Thoracic aorta (tissue), 2 donors: Measurements from ENCODE around the gene CCDC32. TPM values are rescaled to one million over a fixed set of nuclear protein-coding genes. Genes with fewer than 3 reads are reported as not detected.

Experiments
- ATAC-seq: fragments of 150-250 bp; one replicate; pipeline ENCODE4 v1.8.0; 2017; ENCODE audit warnings: low read depth; ENCODE audit not compliant: insufficient number of reproducible peaks, low FRiP score
- DNase-seq: peaks from one replicate; pipeline ENCODE4 v3.0.0-alpha.2; 2020; ENCODE audit warnings: low spot score
- H3K27ac ChIP-seq, 2 donors: fragments of 200-600 bp; sonication (generic); 1 replicate in 1 of 2; 2 replicates in 1 of 2; pipeline ENCODE4 v1.5.1; 2016; ENCODE audit warnings: mild to moderate bottlenecking in 2 of 2, moderate library complexity in 2 of 2
- H3K27me3 ChIP-seq: fragments of 200-600 bp; sonication (generic); replicated peaks from 2 replicates; pipeline ENCODE4 v1.6.0; 2016; ENCODE audit warnings: mild to moderate bottlenecking; ENCODE audit not compliant: insufficient read depth
- H3K36me3 ChIP-seq: fragments of 200-600 bp; sonication (generic); one replicate; pipeline ENCODE4 v1.5.1; 2016
- H3K4me1 ChIP-seq, 2 donors: fragments of 200-600 bp; sonication (generic); 1 replicate in 1 of 2; 2 replicates in 1 of 2; pipeline versions ENCODE4 v1.5.1 to v1.6.0; 2016; ENCODE audit warnings: low read depth in 2 of 2, mild to moderate bottlenecking in 1 of 2; ENCODE audit not compliant: control insufficient read depth in 1 of 2
- H3K4me3 ChIP-seq: fragments of 200-600 bp; sonication (generic); 2 replicates; pipeline ENCODE4 v1.5.1; 2016; ENCODE audit warnings: mild to moderate bottlenecking
- H3K9me3 ChIP-seq: fragments of 200-600 bp; sonication (generic); 2 replicates; pipeline ENCODE4 v1.5.1; 2016
- CTCF ChIP-seq: fragments of 200-600 bp; sonication (generic); IDR thresholded peaks from one replicate; pipeline ENCODE4 v1.5.1; 2019; ENCODE audit warnings: antibody characterized with exemption
- total RNA-seq, 2 donors: library from RNA; depleted of rRNA; stranded (reverse); fragments of >200 nt; gene quantifications; one replicate each; pipeline versions ENCODE4 v1.1.0 to v1.2.3, GENCODE V29; 2016

CCDC32 gene
- total RNA-seq, 2 donors from 2014 or later = 15.8 to 53.1 TPM

DNA sequence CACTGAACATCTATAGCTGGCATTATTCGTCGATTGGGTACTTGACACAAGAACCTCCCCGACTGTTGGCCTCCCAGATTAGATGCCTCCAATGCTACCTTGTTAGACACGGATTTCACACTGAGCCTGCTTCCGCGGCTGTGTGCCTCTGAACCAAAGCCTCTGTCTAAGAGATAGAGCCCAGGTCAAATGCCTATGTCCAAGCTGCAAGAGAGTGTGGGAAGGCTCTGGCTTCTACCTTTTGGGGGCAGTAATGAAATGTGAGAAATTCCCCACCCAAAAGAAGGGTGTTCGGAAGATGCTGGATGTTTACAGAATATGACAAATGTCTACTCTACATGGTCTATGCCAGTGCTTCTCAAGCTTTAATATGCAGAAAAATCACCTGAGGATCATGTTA lies 2.3 kb upstream of the CCDC32 start:
- no peak overlapping the region for H3K4me3 ChIP-seq
- peaks cover 12 to 39% of the 10 kb centered on the region in 2 donors for H3K4me1 ChIP-seq
- H3K9me3 ChIP-seq = no peaks in the 10 kb centered on the region
- no peaks in the 10 kb centered on the region for H3K27me3 ChIP-seq
- no peaks in the 10 kb centered on the region for H3K36me3 ChIP-seq
- no peak for ATAC-seq
- no peak overlapping the region for H3K27ac ChIP-seq
- no peak for DNase-seq
- TF ChIP-seq CTCF = no peak

DNA sequence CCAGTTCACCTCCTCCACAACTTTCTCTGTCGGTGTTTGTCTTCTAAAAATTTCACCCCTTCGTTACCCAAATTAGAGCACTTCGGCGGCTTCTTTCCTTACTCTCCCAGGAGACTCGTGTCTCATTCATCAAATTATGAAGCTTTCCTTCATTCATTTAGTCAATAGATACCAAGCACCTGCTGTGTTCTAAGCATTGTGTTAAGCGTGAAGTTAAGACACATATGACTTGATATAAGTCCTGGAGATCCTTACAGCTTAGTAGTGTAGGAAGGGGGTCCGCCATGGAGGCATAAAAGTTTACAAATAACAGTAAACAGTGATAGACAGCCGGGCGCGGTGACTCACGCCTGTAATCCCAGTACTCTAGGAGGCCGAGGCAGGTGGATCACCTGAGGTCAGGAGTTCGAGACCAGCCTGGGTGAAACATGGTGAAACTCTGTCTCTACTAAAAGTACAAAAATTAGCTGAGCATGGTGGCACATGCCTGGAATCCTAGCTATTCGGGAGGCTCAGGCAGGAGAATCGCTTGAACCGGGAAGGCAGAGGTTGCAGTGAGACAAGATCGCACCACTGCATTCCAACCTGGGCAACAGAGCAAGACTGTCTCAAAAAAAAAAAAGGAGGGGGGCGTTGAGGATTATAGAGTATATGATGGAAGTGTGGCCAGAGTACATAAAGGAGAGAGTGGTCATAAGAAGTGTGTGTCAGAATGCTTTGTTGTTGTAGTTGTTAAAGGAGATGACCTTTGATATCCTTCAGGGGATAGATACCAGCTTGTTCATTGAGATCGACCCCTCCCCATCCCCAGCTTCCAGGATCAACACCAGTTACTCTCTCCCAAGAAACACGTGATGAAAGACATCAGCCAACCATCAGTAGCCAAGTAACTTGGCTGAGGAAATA lies 744 bp upstream of the CCDC32 start:
- peaks cover 9 to 37% of the 10 kb centered on the region in 2 donors for H3K4me1 ChIP-seq
- no peaks in the 10 kb centered on the region for H3K27me3 ChIP-seq
- H3K4me3 ChIP-seq = peak overlapping the region; percentile 81
- H3K9me3 ChIP-seq = no peaks in the 10 kb centered on the region
- no peak for TF ChIP-seq CTCF
- ATAC-seq (no peak), DNase-seq (no peak)
- peaks cover 4% of the 10 kb centered on the region for H3K36me3 ChIP-seq
- peak overlapping the region; percentile 62 to 92 for H3K27ac ChIP-seq

- Histone ChIP-seq H3K27ac (no peak overlapping the region), H3K27me3 (no peaks in the 10 kb centered on the region), H3K4me3 (no peak overlapping the region), H3K36me3 (peaks cover 4% of the 10 kb centered on the region), H3K9me3 (no peaks in the 10 kb centered on the region), H3K4me1 (peaks cover 3 to 25% of the 10 kb centered on the region in 2 donors)
- TF ChIP-seq CTCF = no peak
- ATAC-seq (no peak), DNase-seq (no peak)
These were observed 1.4 kb downstream of the CCDC32 start for GRCh38 chr15:40563426-40563825.

GRCh38 chr15:40562691-40563090 lies 2.2 kb downstream of the CCDC32 start:
- H3K27ac ChIP-seq = no peak overlapping the region
- H3K4me1 ChIP-seq = peaks cover 3 to 24% of the 10 kb centered on the region in 2 donors
- no peak for TF ChIP-seq CTCF

DNA sequence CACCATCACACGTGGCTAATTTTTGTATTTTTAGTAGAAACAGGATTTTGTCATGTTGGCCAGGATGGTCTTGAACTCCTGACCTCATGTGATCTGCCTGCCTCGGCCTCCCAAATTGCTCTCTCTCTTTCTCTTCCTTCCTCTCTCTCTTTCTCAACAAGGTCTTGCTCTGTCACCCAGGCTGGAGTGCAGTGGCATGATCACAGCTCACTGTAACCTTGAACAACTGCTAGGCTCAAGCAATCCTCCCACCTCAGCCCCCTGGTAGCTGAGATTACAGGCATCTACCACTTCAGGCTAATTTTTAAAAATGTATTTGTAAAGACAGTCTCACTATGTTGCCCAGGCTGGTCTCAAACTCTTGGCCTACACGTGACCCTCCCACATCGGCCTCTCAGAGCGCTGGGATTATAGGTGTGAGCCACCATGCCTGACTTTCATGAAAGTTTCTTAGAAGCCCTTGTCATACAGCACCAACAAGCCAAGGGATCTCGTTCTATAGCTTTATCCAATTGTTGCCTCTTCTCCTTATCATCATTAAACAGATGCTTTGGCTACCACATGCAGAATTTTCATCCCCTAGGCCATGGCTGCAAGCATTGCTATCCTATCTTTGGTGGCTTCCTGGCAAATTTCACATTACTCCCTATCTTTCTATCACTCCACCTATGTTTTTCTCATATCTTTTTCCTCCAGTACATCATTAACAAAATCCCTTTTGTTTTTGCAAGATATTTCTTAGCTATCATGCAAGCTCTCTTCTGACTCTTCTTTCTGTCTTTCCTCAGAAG lies 5.7 kb downstream of the CCDC32 start:
- peaks cover 0 to 18% of the 10 kb centered on the region in 2 donors for H3K4me1 ChIP-seq
- H3K9me3 ChIP-seq = no peaks in the 10 kb centered on the region
- no peak for DNase-seq
- H3K4me3 ChIP-seq = no peak overlapping the region
- peaks cover 19% of the 10 kb centered on the region for H3K36me3 ChIP-seq
- no peak for TF ChIP-seq CTCF
- H3K27me3 ChIP-seq = no peaks in the 10 kb centered on the region
- H3K27ac ChIP-seq = no peak overlapping the region
- ATAC-seq = no peak

More at GRCh38 chr15:40562691-40563090, 2.2 kb downstream of the CCDC32 start:
- no peaks in the 10 kb centered on the region for H3K27me3 ChIP-seq
- ATAC-seq (no peak), DNase-seq (no peak)
- peaks cover 4% of the 10 kb centered on the region for H3K36me3 ChIP-seq
- no peaks in the 10 kb centered on the region for H3K9me3 ChIP-seq
- H3K4me3 ChIP-seq = no peak overlapping the region
